Stimulated activated CD4-positive, alpha-beta T cell treated with anti-CD3 and anti-CD28 coated beads, Interleukin-2, amount 100 ng/mL, for 48 hours (primary cell): ENCODE results near the gene MUC15.
"Not testable (repeated sequence)": the region's sequence is repeated elsewhere in the genome, so short reads cannot be mapped to it uniquely, and the experiment has no call there.

Experiments
- DNase-seq, 2 donors: peaks; one replicate each; pipeline ENCODE4 v3.0.0-alpha.2; 2020

Gene MUC15, protein sequence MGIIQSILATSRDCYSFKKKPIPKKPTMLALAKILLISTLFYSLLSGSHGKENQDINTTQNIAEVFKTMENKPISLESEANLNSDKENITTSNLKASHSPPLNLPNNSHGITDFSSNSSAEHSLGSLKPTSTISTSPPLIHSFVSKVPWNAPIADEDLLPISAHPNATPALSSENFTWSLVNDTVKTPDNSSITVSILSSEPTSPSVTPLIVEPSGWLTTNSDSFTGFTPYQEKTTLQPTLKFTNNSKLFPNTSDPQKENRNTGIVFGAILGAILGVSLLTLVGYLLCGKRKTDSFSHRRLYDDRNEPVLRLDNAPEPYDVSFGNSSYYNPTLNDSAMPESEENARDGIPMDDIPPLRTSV

GRCh38 chr11:26571861-26572654 is at the start of gene MUC15:
MUC15 (minus strand) TSS chr11:26572263; CDS start chr11:26567094, 5,169 bp downstream.
- no peak for DNase-seq

- DNase-seq = no peak
These were observed 49.1 kb upstream of the MUC15 start for GRCh38 chr11:26621132-26621531.

DNA sequence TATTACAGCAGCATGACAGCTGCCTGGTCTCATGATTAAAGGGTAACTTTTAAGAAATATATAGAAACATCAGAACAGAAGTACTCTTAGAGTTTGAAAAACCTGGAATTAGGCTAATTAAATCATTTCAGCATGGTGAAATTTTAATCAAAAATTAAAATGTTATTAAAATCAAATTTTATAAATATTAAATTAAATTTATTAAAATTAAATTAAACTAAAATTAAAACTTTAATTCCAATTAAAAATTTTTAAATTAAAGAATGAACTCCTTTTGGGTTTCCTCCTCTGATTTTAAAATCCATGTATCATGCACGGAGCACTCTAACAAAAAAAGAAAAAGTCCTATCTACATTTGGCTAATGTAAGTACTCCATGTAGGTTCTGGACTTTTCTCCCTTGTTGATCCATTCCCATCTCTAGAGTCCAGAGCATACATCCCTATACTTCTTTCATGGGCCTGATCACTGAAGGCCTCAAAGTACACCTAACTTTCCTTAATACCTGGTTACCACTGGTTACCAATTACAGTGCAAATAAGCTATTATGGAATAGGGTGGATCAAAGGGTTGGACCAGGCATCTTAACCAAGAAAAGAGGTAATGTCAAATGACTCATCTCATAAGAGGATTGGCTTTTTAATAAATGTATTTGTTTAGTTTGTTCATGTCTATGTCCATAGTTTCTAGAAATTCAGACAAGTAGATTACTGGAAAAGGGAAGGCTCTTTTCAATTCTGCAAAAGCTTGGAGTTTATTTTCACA is 48.4 kb upstream of the MUC15 start:
- no peak for DNase-seq

DNA sequence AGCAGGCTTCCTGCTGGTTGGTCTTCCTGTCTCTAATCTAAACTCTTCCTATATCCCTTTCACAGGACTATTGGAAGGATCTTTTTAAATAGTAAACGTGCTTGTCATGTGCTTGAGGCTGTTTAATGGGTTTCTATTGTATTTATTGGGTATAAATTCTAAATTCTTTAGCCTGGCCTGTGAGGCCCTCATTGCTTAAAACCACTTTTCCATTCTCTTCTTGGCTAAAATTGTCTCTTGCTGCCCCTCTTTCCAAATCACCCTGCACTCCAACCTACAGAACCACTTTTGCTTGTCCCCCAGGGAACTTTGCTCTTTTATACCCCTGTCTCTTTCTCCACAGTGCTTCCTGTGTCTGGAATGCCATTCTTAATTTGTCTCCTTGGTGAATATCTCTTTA is 46.4 kb upstream of the MUC15 start:
- DNase-seq = no peak

GRCh38 chr11:26613759-26614158 is 41.7 kb upstream of the MUC15 start:
- DNase-seq = no peak

DNA sequence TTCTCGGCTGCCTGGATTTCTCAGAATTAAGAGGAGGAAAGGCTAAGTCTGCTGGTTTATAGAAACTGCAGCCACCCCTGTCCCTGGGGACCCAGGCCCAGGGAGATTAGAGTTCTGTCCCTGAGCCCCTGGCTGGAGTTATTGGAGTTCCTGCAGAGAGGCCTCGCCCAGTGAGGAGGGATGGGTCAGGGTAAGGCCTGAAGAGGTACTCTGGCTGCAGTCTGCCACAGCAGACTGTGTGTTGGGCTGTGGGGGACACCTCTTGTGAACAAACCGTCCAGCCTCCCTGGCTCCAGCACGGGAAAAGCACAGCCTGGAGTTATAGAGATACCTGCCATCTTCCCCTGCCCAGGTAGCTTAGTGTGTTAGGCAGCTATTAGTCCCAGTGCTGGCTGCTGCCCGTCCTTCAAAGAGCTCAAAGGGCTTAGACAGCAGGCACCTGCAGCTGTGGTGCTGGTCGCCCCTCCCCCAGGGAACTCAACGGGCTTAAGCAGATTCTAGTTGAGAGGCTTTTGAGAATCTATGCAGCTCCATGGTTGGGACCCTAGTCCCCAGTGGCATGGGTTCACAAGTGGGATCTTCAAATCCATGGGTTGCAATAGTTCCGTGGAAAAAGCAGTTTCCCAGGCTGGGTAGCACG is 36.6 kb upstream of the MUC15 start:
- no peak for DNase-seq

DNA sequence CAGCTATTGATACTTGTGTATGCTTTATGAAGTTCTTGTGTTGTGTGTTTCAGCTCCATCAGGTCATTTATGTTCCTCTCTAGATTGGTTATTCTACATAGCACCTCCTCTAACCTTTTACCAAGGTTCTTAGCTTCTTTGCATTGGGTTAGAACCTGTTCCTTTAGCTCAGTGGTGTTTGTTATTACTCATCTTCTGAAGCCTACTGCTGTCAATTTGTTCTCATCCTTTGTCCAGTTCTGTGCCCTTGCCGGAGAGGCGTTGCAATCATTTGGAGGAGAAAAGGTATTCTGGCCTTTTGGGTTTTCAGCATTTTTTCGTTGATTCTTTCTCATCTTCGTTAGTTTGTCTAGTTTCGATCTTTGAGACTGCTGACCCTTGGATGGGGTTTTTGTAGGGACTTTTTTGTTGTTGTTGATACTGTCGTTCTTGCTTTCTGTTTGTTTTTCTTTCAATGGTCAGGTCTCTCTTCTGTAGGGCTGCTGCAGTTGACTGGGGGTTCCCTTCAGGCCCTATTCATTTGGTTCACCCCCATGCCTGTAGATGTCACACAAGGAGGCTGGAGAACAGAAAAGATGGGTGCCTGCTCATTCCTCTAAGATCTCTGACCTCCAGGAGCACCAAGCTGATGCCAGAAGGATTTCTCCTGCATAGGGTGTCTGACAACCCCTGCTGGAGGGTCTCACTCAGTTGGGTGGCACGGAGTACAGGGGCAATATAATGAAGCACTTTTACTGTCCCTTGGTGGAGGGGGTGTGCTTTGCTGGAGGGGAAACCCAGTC is 35.9 kb upstream of the MUC15 start:
- no peak for DNase-seq

DNA sequence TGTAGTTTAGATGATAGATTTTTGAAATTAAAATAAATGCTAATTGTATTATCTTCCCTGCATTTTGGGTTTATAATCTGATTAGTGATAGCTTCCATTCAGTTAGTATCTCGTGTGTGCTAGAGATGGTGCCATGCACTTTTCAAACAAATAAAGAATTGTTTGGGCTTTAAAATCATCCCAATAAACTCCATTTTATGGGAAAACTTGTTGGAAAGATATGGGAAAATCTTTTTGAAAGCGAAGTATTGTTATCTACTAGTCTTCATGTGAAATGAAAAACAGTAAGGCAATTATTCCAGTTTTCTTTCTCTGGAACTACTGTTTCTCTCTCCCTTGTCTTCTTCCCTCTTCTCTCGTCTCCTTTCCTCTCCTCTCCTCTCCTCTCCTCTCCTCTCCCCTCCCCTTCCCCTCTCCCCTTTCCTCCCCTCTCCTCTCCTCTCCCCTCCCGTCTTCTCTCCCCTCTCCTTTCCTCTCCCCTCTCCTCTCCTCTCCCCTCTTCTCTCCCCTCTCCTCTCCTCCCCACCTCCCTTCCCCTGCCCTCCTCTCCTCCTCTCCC is 27.9 kb upstream of the MUC15 start:
- DNase-seq = no peak

DNA sequence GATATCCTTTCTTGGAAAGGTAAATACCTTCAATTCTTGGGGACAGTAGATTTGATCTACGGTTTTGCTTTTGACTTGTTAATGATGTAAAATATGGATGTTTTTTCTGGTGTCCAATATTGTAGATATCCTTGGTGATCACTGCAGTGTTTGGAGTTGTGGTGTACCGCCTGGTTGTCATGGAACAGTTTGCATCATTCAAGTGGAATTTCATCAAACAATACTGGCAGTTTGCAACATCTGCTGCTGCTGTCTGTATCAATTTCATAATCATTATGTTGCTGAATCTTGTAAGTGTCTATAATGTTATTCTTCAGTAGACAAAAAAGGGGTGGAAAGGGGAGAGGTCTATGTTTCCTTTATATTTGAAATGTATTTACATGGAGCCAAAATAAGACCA is 27.4 kb upstream of the MUC15 start:
- no peak for DNase-seq

GRCh38 chr11:26597899-26598298 is 25.8 kb upstream of the MUC15 start:
- no peak for DNase-seq

DNA sequence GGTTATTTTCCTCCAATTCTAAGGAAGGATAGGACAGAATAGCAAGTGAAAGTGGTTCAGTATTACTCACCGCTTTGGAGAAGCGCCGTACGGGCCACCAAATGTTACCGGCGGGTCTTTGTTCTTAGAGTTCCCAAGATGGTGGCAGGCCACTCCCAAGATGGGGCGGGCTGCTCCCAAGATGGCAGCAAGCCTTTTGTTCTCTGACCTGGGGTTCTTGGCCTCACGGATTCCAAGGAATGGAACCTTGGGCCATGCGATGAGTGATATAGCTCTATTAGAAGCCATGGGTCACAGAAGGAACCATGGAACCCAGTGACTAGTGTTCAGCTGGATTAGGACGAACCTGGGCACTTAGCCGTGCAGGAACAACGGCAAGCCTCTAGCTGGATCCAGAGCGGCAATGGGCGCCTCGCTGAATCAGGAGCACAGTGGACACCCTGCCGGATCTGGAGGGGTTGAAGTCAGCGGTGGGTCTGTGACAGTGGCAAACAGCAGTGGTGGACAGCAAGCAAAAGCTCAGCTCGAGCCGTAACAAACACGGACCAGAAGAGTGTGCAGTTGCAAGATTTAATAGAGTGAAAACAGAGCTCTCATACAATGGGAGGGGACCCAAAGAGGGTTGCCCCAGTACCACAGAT is 25.1 kb upstream of the MUC15 start:
- DNase-seq = not testable (repeated sequence)

DNA sequence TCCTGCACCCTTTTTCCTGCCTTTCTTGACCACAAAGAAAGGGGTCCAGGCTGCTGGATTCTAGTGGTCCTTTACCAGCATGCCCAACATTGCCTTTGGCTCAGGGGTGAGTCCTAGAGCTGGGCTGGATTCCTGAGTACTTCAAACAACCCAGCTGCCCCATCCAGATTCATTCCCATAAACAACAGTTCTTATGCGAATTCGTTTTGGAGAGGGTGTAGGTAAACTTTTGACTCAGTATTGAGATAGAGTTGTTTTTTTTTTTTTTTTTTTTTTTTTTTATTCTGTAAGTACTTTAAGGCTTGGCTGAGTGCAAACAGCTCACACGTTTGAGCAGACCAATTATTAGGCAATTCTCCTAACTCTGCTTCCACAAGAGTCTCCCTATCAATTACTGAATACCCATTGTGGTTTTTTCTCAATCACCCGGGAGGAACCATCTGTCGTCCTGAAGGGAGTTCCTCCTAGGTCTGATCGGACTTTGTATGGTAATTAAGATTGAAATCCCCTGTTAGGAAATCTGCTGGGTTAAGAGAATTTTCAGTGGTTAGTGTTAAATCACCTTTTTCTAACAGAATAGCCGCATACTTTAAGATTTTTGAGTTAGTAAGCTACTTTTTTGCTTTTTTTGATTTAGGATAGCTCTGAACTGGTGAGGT is 23.3 kb upstream of the MUC15 start:
- not testable (repeated sequence) for DNase-seq

- DNase-seq = no peak
These were observed 21.6 kb upstream of the MUC15 start for GRCh38 chr11:26593691-26594090.

- no peak for DNase-seq
These were observed 15.0 kb upstream of the MUC15 start for GRCh38 chr11:26587073-26587472.

DNA sequence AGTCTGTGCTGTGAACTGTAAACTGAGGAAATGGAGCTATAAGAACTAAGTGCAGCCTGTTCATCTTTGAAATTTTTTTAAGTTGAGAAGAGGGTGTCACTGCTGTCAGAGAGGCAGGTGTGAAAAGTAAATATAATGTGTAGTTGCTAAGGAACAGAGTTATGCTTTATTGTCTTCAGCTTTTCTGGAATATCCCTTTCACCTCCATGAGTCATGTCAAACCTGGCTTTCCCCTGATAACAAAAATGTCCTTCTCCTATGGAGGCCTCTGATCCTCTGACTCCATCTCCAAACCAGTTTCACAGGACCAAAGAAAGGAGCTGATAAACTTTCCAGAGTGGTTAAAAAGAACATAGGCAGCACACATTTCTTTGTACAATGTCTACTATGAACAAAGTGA is 12.8 kb upstream of the MUC15 start:
- DNase-seq = no peak

DNA sequence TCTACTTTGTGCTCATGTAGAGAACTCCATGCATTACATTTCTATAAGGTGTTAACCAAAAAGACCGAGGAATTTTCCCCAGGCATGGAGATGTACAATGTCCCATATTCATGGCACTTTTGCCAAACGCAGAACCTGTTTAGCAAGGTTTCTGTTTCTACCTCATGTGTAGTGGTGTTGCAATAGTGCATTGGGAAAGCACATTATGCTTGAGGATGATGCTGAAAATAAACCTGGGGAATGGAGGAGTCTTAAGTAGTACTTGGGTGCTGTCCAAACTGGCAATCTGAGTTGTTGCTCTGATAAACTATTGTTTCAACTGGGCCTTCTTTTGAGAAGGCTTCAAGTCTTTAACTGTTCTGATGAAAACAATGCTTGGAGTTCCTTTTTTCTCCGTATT is 11.5 kb upstream of the MUC15 start:
- DNase-seq = no peak

DNA sequence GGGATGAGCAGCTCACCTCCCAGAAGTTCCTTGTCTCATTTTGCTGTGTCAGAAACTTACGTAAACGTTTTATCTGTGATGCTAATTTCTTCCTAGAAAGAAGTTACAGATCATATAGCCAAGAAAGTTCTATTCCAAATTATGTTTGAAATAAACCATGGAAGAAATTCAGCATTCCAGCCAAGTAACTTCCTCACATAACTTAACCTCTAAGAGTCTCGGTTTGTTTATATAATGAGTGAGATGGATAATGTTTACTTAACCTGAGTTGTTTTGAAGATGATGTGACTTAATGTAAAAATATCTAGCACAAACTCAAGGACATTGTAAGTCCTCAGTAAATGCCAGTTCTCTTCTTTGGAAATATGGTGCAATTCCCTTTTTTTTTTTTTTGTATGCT is 8.9 kb upstream of the MUC15 start:
- DNase-seq = no peak

- DNase-seq = no peak
These were observed 7.6 kb upstream of the MUC15 start for GRCh38 chr11:26579683-26580082.

- no peak for DNase-seq
These were observed 7.1 kb upstream of the MUC15 start for GRCh38 chr11:26578998-26579661.

DNA sequence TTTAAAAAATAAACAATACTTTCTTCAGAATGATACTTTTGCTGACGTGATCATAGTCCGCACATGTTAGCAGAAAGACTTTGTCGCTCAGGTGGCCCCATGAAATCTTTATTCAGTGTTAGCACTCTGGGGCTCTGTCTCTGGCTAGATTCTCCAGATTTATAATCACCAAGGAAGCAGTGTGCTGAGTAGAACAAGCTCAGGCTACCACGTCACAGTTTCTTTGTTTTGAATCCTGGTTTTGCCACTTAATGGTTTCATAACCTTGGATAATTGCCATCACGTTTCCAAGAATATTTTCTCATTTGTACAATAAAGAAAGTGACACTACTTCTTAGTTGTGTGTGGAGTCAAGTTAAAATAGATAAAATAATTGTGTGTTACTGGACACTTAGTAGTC is 3.9 kb upstream of the MUC15 start:
- no peak for DNase-seq
